Activated CD4-positive, alpha-beta T cell treated with anti-CD3 and anti-CD28 coated beads, Interleukin-2, amount 50 U/mL, for 16 hours (primary cell): ENCODE measurements around the gene MAPRE2.

Source experiments
- DNase-seq: peaks from one replicate; pipeline ENCODE4 v3.0.0-alpha.2; 2020

MAPRE2 gene

DNA sequence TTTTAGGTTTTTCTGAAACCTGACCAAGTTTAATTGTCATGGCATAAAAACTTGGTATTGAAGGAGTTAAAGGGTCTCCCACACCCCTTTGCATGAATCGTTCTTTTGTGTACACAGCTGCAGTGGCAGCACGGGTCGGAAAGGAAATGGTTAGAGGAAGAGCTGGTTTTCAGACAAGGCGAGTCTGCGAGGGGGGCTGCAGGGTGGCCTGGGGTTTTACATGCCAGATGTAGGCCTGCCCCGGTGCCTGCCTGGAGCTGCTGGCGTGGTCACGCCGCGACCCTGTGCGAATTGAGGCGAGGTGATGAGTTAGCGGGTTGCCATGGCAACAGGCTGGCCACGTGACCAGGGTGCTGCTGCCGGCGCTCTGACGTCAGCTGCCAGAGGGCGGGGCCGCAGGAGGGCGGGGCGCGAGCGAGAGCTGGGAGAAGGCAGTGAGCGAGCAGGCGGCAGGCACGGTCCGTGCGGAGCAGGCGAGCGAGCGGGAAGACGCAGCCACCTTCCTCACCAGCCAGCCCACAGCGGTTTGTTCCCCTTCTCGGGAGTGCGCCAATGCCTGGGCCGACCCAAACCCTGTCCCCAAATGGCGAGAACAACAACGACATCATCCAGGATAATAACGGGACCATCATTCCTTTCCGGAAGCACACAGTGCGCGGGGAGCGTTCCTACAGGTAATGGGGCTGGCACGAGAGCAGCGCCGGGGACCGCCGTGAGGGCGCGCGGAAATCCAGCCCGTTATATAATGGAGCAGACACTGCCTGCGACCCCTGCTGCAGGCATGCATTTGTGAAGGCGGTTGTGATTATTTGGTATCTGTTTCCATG, at the start of gene MAPRE2:
Gene MAPRE2 (plus strand): TSS at position 426 of the 827 bp plus-strand sequence. CDS start 127 bp downstream, at position 553.
- DNase-seq, result peak; percentile 98

- no peak for DNase-seq
These were observed 49.7 kb upstream of the MAPRE2 start for GRCh38 chr18:34991561-34991960.

DNA sequence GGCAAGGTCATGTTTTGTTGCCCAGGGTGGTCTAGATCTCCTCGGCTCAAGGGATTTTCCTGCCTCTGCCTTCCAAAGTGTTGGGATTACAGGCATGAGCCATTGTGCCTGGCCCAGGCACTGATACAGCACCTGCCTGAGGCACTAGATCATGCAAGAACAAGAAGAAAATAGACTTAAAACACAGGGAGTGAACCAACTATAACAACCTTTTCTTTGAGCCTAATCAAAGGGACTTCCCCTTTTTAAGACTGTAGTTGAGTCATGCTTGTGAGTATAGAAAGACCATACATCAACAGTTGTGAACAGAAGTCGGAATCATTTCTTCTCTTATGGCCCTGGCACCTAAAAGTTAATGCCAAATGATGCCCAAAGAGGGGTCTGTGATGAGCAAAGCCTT, 47.9 kb upstream of the MAPRE2 start:
- no peak for DNase-seq

GRCh38 chr18:34995746-34996145, 45.5 kb upstream of the MAPRE2 start:
- no peak for DNase-seq

GRCh38 chr18:34998661-34999060, 42.6 kb upstream of the MAPRE2 start:
- DNase-seq, result no peak

- DNase-seq, result no peak
These were observed 41.4 kb upstream of the MAPRE2 start for GRCh38 chr18:34999756-35000289.

- no peak for DNase-seq
These were observed 40.8 kb upstream of the MAPRE2 start for GRCh38 chr18:35000457-35000856.

- no peak for DNase-seq
These were observed 39.1 kb upstream of the MAPRE2 start for GRCh38 chr18:35002120-35002519.

- peak; percentile 51 for DNase-seq
These were observed 35.1 kb upstream of the MAPRE2 start for GRCh38 chr18:35005963-35006577.

DNA sequence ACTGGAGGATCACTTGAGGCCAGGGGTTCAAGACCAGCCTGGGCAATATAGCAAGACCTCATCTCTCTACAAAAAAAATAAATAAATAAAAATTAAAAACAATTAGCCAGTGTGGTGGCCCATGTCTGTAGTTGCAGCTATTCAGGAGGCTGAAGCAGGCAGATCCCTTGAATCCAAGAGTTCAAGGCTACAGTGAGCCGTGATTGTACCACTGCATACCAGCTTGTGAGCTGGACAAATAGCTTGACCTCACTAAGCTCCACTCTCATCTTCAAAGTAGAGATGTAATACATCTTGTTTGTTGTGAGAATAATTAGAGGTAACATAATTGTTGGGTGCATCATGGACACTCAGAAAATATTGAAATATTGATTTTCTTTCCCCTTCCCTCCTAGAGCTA, 31.1 kb upstream of the MAPRE2 start:
- DNase-seq, result no peak

GRCh38 chr18:35010993-35011392, 30.2 kb upstream of the MAPRE2 start:
- DNase-seq, result no peak

DNA sequence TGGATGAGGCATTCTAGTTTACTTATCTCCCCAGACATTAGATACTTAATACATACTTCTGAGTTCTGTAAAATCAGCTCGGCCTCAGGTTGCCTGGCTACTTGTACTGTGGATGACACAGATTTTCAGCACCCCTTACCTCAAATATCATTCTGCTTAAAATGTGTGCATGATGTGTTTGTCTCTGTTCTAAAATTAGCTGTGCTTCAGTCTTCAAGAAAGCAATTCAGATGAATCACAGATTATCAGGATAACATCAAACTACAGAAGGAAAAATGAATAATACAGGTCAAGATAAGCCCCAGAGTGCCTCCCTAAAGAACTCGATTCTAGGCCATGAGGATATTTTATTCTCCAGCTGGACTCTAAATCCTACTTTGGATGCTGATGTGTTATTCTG, 21.3 kb upstream of the MAPRE2 start:
- no peak for DNase-seq

DNA sequence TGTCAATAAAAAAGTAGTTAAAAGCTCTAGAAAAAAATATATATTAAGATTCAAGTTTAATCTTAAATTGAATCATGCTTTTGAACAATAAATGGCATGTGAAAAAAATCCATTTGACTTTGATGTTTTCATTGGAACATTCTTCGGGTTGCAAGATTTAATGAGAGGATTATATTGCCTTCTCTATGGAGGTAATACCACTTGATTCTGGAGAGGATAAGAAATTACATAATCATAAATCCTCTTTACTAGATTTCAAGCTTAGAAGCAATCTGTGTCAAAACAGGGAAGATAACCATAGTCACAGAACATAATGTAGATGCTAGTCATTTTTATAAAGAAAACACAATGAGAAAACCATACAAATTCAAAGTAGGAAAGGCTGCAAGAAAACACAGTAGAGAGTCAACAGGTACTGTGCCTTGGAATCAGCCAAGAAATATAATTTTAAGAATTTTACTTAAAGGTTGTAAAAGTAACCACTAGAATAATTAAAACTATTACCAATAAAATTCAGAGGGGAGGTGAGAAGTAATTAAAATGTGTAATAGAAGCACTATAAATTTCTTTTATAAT, 18.7 kb upstream of the MAPRE2 start:
- no peak for DNase-seq

GRCh38 chr18:35024196-35024595, 17.0 kb upstream of the MAPRE2 start:
- DNase-seq, result no peak

- no peak for DNase-seq
These were observed 16.2 kb upstream of the MAPRE2 start for GRCh38 chr18:35024965-35025364.

DNA sequence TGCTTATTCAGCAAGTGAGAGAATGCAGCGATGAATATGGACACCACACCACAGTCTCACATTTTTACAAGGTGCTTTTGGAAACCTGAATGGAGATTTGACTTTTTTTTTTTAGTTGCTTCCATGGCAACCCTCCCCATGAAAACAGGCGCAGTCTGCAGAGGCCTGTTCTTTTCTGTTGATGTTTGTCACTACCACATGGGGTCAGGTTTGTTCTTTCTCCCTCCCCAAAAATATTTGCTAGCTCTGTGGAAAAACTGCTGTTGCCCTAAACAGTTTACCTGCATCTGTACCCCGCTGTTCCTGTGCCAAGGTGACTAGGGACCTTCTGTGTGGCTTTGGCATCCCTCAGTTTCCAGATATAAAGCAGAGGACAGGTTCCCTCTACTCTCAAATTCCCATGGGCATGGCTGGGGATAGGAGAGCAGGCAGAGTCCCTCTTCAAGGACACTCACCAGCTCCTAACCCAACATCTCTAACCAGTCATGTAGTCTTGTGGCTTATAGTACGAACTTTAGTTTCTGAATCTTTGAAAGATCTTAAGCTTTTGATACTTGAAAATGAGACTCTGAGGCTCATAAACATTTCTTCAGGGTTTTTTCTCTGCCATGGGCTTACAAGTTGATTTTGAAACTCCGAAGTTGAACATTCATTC, 14.7 kb upstream of the MAPRE2 start:
- no peak for DNase-seq

DNA sequence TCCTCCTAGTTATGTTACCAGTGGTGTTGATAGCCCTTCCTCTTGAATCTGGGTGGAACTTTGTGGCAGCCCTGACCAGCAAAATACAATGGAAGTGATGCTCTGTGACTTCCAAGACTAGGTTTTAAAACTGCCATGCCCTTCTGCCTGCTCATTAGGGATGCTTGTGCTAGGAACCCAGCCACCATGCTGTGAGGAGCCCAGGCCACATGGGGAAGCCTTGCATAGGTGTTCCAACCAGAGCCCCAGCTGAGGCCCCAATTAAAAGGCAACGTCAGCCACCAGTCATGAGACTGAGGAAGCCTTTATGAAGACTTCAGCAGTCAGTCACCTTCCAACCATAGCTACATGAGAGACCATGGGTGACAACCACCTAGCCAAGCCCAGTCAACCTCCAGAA, 14.0 kb upstream of the MAPRE2 start:
- DNase-seq, result no peak

- DNase-seq, result no peak
These were observed 12.7 kb upstream of the MAPRE2 start for GRCh38 chr18:35028536-35028935.

DNA sequence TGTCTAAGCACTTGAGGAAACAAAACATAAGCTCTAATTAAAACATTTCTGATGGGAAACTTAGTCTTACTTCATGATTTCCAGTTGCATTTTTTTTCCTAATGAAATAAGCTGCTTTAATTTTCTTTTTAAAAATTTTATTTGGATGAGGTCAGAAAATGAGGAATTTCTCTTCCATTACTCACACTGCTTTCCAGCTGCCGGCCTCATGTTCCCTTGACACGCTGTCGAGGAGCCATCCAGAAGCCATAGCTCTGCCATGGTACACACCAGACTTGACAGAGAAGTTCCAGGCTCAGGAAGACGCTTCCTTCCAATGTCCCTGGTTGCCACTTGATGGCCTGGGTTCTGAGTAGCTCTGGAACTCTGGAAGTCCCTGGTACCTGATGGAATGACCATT, 12.1 kb upstream of the MAPRE2 start:
- no peak for DNase-seq

DNA sequence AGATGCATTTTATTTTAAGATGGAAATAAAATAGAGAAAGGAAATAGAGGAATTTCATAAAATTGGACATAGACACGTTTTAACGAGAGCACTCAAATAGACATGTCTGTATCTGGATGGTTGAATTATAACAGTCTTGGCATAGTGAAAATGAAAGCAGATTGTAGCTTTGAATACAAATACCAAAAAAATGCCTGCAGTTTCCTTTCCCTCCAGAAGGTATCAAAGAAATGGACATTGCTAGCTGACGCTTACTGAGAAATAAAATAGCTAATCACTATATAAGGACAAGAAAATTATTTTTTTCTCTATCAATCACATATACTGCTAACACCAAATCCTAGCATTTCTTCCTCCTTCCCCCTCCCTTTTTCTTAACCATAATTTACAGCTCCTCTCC, 11.4 kb upstream of the MAPRE2 start:
- DNase-seq, result peak; percentile 41

- no peak for DNase-seq
These were observed 10.8 kb upstream of the MAPRE2 start for GRCh38 chr18:35030277-35030989.

DNA sequence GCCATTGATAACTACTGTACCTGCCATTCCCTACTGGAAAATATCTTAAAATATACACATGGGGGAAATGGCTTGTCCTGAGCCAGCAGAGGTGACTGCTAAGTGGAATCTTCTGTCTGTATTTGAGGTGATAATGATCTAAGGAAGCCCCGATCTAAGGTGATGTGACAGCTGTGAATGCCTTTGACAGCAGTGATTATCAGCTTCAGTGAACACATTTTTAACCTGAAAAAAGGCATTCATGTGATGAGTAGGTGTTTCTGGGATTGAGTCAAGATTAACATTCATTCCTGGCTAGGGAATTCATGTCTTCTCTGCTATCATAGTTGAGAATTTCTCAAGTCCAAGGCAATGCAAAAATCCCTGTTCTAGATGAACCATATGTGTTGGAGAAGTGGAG, 9.1 kb upstream of the MAPRE2 start:
- no peak for DNase-seq

DNA sequence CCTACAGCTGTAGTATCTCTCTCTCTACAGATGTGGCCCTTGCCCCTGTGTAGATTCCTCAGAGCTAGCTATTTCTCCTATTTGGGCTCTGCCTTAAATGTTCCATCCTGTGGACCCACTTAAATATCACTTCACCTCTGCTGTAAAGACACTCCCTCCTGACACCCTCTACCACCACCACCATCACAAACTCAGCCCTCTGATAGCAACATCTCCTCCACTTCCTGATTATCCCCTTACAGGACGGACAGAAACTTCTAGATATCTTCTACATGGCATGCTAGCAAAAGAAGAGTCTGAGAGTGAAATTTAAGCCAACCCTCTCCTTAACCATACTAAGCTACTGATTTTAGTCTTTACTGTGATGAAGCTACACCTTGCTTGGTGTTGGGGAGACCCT, 3.2 kb upstream of the MAPRE2 start:
- DNase-seq, result no peak
